ENCODE measurements around the gene CAND2. TPM values are rescaled to one million over a fixed set of nuclear protein-coding genes. Genes with fewer than 3 reads are reported as not detected.

The CAND2 gene
- total and polyA plus RNA-seq, 9 of the 15 experiments (the other 6 are each of a cell fraction or from before 2014, with no cell fraction given): 0.91 to 14.9 (median 4.3) TPM

DNA sequence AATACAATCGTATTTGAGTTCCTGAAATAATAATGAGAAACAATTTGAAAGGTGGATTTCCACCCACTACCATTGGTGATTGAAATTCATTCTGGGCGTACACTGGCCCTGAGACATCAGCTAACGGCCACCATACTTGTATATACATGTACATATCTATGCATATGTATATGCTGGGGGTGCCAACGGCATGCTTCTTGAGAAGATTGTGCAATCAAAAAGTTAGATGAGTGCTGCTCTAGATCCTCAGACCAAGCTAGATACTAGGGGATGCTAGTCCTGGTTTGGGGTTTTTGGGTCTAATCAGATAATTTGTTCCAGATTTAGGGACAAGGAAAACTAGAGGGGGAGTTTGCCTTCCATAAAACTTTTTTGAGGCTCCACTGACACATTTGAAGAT, 40.3 kb upstream of the CAND2 start:
- FAIRE-seq: peak; percentile 40
- POLR2A ChIA-PET: no interaction called here
- BruUV-seq (replicated peaks): no TSS peak

More for the DNA sequence above, 40.3 kb upstream of the CAND2 start:
- peaks cover 0 to 12% of the 10 kb centered on the region in 2 experiments; a peak in 2 of 5 replicates for H3K27me3 ChIP-seq (ENCODE audit: control insufficient read depth in 2 of 2, insufficient read depth in 2 of 2, low read length in 2 of 2)
- H3K4me3 ChIP-seq: no peak overlapping the region
- H3K4me2 ChIP-seq (ENCODE audit: insufficient read depth, low read length): peak overlapping the region; percentile 41
- H3K36me3 ChIP-seq (ENCODE audit: control insufficient read depth, insufficient read depth, low read length): no peaks in the 10 kb centered on the region
- DNase-seq (ENCODE audit: extremely low read depth in 1 of 4, low spot score in 3 of 4) (no peak), ATAC-seq (no peak)
- peak overlapping the region; percentile 75 for H2AFZ ChIP-seq (ENCODE audit: low read depth, low read length)
- H3K79me2 ChIP-seq (ENCODE audit: control insufficient read depth, insufficient read depth, low read length): no peaks in the 10 kb centered on the region
- H3K9me1 ChIP-seq (ENCODE audit: control insufficient read depth, insufficient read depth, low read length): no peaks in the 10 kb centered on the region
- TF ChIP-seq, protein P1, sequence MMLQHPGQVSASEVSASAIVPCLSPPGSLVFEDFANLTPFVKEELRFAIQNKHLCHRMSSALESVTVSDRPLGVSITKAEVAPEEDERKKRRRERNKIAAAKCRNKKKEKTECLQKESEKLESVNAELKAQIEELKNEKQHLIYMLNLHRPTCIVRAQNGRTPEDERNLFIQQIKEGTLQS (IDR thresholded peaks at IDR 0.05): 0 out of 2 replicates have a peak, but pooled peaks have one; percentile 16
- TF ChIP-seq, protein P1 (CRISPR knock-in tag; conservative IDR thresholded peaks at IDR 0.05): no peak
- TF ChIP-seq ZNF766 (CRISPR knock-in tag; conservative IDR thresholded peaks at IDR 0.05): 0 out of 2 replicates have a peak, but pooled peaks have one; percentile 11
- no peak for TF ChIP-seq CREM (IDR thresholded peaks at IDR 0.05; ENCODE audit: low read depth)
- TF ChIP-seq CEBPB (tag; IDR thresholded peaks at IDR 0.05): peak; percentile 98
- TF ChIP-seq, protein P2, sequence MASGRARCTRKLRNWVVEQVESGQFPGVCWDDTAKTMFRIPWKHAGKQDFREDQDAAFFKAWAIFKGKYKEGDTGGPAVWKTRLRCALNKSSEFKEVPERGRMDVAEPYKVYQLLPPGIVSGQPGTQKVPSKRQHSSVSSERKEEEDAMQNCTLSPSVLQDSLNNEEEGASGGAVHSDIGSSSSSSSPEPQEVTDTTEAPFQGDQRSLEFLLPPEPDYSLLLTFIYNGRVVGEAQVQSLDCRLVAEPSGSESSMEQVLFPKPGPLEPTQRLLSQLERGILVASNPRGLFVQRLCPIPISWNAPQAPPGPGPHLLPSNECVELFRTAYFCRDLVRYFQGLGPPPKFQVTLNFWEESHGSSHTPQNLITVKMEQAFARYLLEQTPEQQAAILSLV (tag; IDR thresholded peaks at IDR 0.05): 0 out of 2 replicates have a peak, but pooled peaks have one; percentile 46
- TF ChIP-seq NRF1 (conservative IDR thresholded peaks at IDR 0.05 in 1 of 2, IDR thresholded peaks at IDR 0.05 in 1 of 2): no peak
- peak; percentile 77 for TF ChIP-seq CEBPG (CRISPR knock-in tag; IDR thresholded peaks at IDR 0.05)
- peak; percentile 89 to 90 for TF ChIP-seq CEBPG (tag; conservative IDR thresholded peaks at IDR 0.05 in 1 of 2, IDR thresholded peaks at IDR 0.05 in 1 of 2)
- in situ Hi-C loops (cut with MboI): no loop called here
- intact Hi-C loops (cut with micrococcal nuclease): no loop called here
- no peaks in the 10 kb centered on the region for H4K20me1 ChIP-seq (replicated peaks; ENCODE audit: control insufficient read depth, insufficient read depth, low read length)
- no peaks in the 10 kb centered on the region for H3K9me3 ChIP-seq (replicated peaks; ENCODE audit: control insufficient read depth, insufficient read depth, low read depth, low read length)
- peaks cover 9 to 20% of the 10 kb centered on the region in 2 experiments for H3K4me1 ChIP-seq (replicated peaks in 1 of 2; ENCODE audit: control insufficient read depth in 2 of 2, insufficient read depth in 2 of 2, low read length in 2 of 2)
- WGBS (ENCODE audit: insufficient coverage, low coverage, missing lambda C conversion rate): 7% methylated on average over 4 of the region's 4 CpGs
- CTCF ChIA-PET (ENCODE audit: low intra/inter-chr PET ratio): interaction anchor here (0.6 kb wide), 1 partner anchor 37 kb away, joined by 3 read pairs; no protein-coding TSS in a partner anchor
- H3K9ac ChIP-seq (ENCODE audit: insufficient read depth in 1 of 2, low read depth in 2 of 2, low read length in 2 of 2): no peak overlapping the region
- H3K27ac ChIP-seq (ENCODE audit: extremely low read depth, low read depth, low read length): no peak overlapping the region

Data from K562 (cell line).